IMR-90 (cell line): Measurements from ENCODE around the gene MSN. TPM values are rescaled to one million over a fixed set of nuclear protein-coding genes. Genes with fewer than 3 reads are reported as not detected.
A peak's percentile ranks its signal among the peaks of the same experiment; 100 is the strongest.

Experiments
- ATAC-seq: fragments of 200-7000 bp; cut with Tn5 transposase; 2 replicates; pipeline ENCODE4 v1.9.1; 2020; ENCODE audit warnings: low read depth, mild to moderate bottlenecking, moderate library complexity
- BruUV-seq: library from RNA; stranded (reverse); fragments of 400-500 nt; replicated peaks from 2 replicates; lab custom pipeline; 2021; lab: Mats Ljungman, UMichigan
- CTCF ChIA-PET: fragments of 300-600 bp; formaldehyde crosslinking; extraction: SDS; loops from one replicate; lab custom pipeline; 2021; ENCODE audit warnings: antibody characterized with exemption; lab: Yijun Ruan, JAX
- POLR2A ChIA-PET: fragments of 300-600 bp; sonication (Branson Sonifier 250); formaldehyde crosslinking; loops from one replicate; lab custom pipeline; 2022; ENCODE audit warnings: antibody characterized with exemption; ENCODE audit not compliant: unreplicated experiment; lab: Charles Lee
- DNase-seq: peaks from one replicate; pipeline ENCODE4 v3.0.0; 2013
- H2AFZ ChIP-seq: replicated peaks from 2 replicates; pipeline ENCODE3; 2013; ENCODE audit warnings: low read length, mild to moderate bottlenecking; ENCODE audit not compliant: poor library complexity
- H2AK5ac ChIP-seq: 2 replicates; pipeline ENCODE4 v1.6.1; 2013; ENCODE audit warnings: low read depth, low read length, inconsistent platforms
- H2AK9ac ChIP-seq: replicated peaks from 2 replicates; pipeline ENCODE3; 2013; ENCODE audit warnings: mild to moderate bottlenecking, low read depth, low read length, moderate library complexity; ENCODE audit not compliant: poor library complexity
- H2BK120ac ChIP-seq: 2 replicates; pipeline ENCODE4 v1.6.1; 2013; ENCODE audit warnings: low read depth, low read length, inconsistent platforms
- H2BK15ac ChIP-seq: 3 replicates; pipeline ENCODE4 v1.6.1; 2013; ENCODE audit warnings: low read depth, low read length, inconsistent platforms
- H2BK20ac ChIP-seq: 2 replicates; pipeline ENCODE4 v1.6.1; 2013; ENCODE audit warnings: low read depth, mild to moderate bottlenecking, inconsistent platforms, low read length, moderate library complexity
- H2BK5ac ChIP-seq: 2 replicates; pipeline ENCODE4 v1.6.1; 2013; ENCODE audit warnings: mild to moderate bottlenecking, low read depth, low read length, inconsistent platforms; ENCODE audit not compliant: poor library complexity, severe bottlenecking
- H3K14ac ChIP-seq: replicated peaks from 2 replicates; pipeline ENCODE4 v1.6.1; 2013; ENCODE audit warnings: low read depth, low read length, inconsistent platforms
- H3K18ac ChIP-seq: 2 replicates; pipeline ENCODE4 v1.6.1; 2013; ENCODE audit warnings: low read depth, low read length, control low read depth
- H3K23ac ChIP-seq: 2 replicates; pipeline ENCODE4 v1.6.1; 2013; ENCODE audit warnings: low read depth, low read length, inconsistent platforms
- H3K27ac ChIP-seq: 2 replicates; pipeline ENCODE4 v1.5.1; 2013; ENCODE audit warnings: mild to moderate bottlenecking, control low read depth, low read length; ENCODE audit not compliant: insufficient read depth
- H3K27me3 ChIP-seq: 2 replicates; pipeline ENCODE4 v1.6.1; 2013; ENCODE audit warnings: low read length; ENCODE audit not compliant: control insufficient read depth, insufficient read depth
- H3K36me3 ChIP-seq: 2 replicates; pipeline ENCODE4 v1.6.1; 2013; ENCODE audit warnings: low read length, mixed read lengths; ENCODE audit not compliant: control insufficient read depth, insufficient read depth
- H3K4ac ChIP-seq: 2 replicates; pipeline ENCODE4 v1.6.1; 2013; ENCODE audit warnings: low read depth, low read length, inconsistent platforms
- H3K4me1 ChIP-seq: 2 replicates; pipeline ENCODE4 v1.6.1; 2013; ENCODE audit warnings: low read length, mixed read lengths; ENCODE audit not compliant: control insufficient read depth, insufficient read depth
- H3K4me2 ChIP-seq: 2 replicates; pipeline ENCODE4 v1.6.1; 2013; ENCODE audit warnings: low read depth, mild to moderate bottlenecking, control low read depth, low read length, moderate library complexity
- H3K4me3 ChIP-seq: 2 replicates; pipeline ENCODE4 v1.5.1; 2013; ENCODE audit warnings: low read depth, mild to moderate bottlenecking, control low read depth, low read length, moderate library complexity; ENCODE audit not compliant: insufficient read depth
- H3K56ac ChIP-seq: 2 replicates; pipeline ENCODE4 v1.6.1; 2013; ENCODE audit warnings: low read length, inconsistent platforms; ENCODE audit not compliant: insufficient read depth; ENCODE audit errors: extremely low read depth
- H3K79me1 ChIP-seq, 2 experiments: 2 replicates each; pipeline ENCODE4 v1.6.1; 2013; ENCODE audit warnings: low read length in 2 of 2, inconsistent platforms in 1 of 2, low read depth in 1 of 2
- H3K9ac ChIP-seq: 2 replicates; pipeline ENCODE4 v1.6.1; 2013; ENCODE audit warnings: low read depth, low read length, control low read depth
- H3K9me1 ChIP-seq: 2 replicates; pipeline ENCODE4 v1.6.1; 2013; ENCODE audit warnings: low read length, inconsistent platforms; ENCODE audit not compliant: insufficient read depth
- H3K9me3 ChIP-seq: 2 replicates; pipeline ENCODE4 v1.6.1; 2013; ENCODE audit warnings: low read length; ENCODE audit not compliant: control insufficient read depth, insufficient read depth
- H4K20me1 ChIP-seq: 2 replicates; pipeline ENCODE4 v1.6.1; 2013; ENCODE audit warnings: low read length, inconsistent platforms; ENCODE audit not compliant: insufficient read depth
- H4K5ac ChIP-seq: 2 replicates; pipeline ENCODE4 v1.6.1; 2013; ENCODE audit warnings: mild to moderate bottlenecking, low read depth, low read length, control low read depth
- H4K8ac ChIP-seq, 2 experiments: 2 replicates each; pipeline ENCODE4 v1.6.1; 2013; ENCODE audit warnings: low read depth in 2 of 2, low read length in 2 of 2, control low read depth in 1 of 2, inconsistent platforms in 1 of 2
- H4K91ac ChIP-seq: 2 replicates; pipeline ENCODE4 v1.6.1; 2013; ENCODE audit warnings: low read depth, low read length, inconsistent platforms; ENCODE audit not compliant: insufficient read depth
- BHLHE40 ChIP-seq: fragments of 150-350 bp; IDR thresholded peaks from 2 replicates; pipeline ENCODE4 v1.6.1; 2016; ENCODE audit warnings: mild to moderate bottlenecking, low read depth, low read length
- CHD1 ChIP-seq: IDR thresholded peaks from 2 replicates; pipeline ENCODE4 v1.6.1; 2012; ENCODE audit warnings: low read depth, low read length, improper control_type of control experiment
- FOS ChIP-seq: fragments of 150-350 bp; IDR thresholded peaks from 2 replicates; pipeline ENCODE4 v1.6.1; 2016; ENCODE audit warnings: low read depth, low read length
- MAZ ChIP-seq: IDR thresholded peaks from 2 replicates; pipeline ENCODE4 v1.6.1; 2012; ENCODE audit warnings: low read depth, mild to moderate bottlenecking, low read length, improper control_type of control experiment, moderate library complexity, borderline replicate concordance
- NFE2L2 ChIP-seq: fragments of 150-350 bp; IDR thresholded peaks from 2 replicates; pipeline ENCODE4 v1.6.1; 2016; ENCODE audit warnings: low read depth, mild to moderate bottlenecking, low read length
- POLR2A ChIP-seq: IDR thresholded peaks from 2 replicates; pipeline ENCODE4 v1.6.1; 2012; ENCODE audit warnings: mild to moderate bottlenecking, low read depth, low read length
- RCOR1 ChIP-seq: IDR thresholded peaks from 2 replicates; pipeline ENCODE4 v1.6.1; 2012; ENCODE audit warnings: mild to moderate bottlenecking, low read length, improper control_type of control experiment; ENCODE audit not compliant: insufficient replicate concordance
- RFX5 ChIP-seq: IDR thresholded peaks from 2 replicates; pipeline ENCODE4 v1.8.0; 2012; ENCODE audit warnings: low read depth, mild to moderate bottlenecking, low read length, moderate library complexity
- SMC3 ChIP-seq: fragments of 150-350 bp; IDR thresholded peaks from 2 replicates; pipeline ENCODE4 v1.6.1; 2016; ENCODE audit warnings: low read depth, mild to moderate bottlenecking, antibody characterized with exemption, low read length, moderate library complexity
- WGBS, 2 experiments: methylation state at CpG; one replicate each; pipeline versions ENCODE4 v1.1.5 to v1.1.7; 2013; ENCODE audit warnings: missing lambda C conversion rate in 2 of 2; ENCODE audit not compliant: insufficient read length in 1 of 2; ENCODE audit errors: extremely low coverage in 2 of 2; 5-methylcytosine and 5-hydroxymethylcytosine counted together
- dilution Hi-C: fragments of 300-500 bp; cut with HindIII; formaldehyde crosslinking; loops from one replicate; pipeline ENCODE4 v1.14.3; 2018; ENCODE audit warnings: low sequenced_read_pairs; ENCODE audit not compliant: unreplicated experiment
- in situ Hi-C: fragments of 300-500 bp; cut with MboI; formaldehyde crosslinking; loops from 3 replicates; pipeline ENCODE4 v1.14.3; 2019; ENCODE audit warnings: low sequenced_read_pairs, inconsistent platforms, mixed read lengths
- intact Hi-C: fragments of 100-400 bp; cut with micrococcal nuclease; formaldehyde crosslinking; loops from 2 replicates; pipeline ENCODE4 v1.10.0; 2022
- polyA plus RNA-seq, 3 experiments: library from polyadenylated mRNA; depleted of rRNA; stranded (reverse); fragments of >200 nt; gene quantifications; 2 replicates each; pipeline ENCODE4 v1.2.3, GENCODE V29; 2012; ENCODE audit warnings: low replicate concordance in 1 of 3
- total RNA-seq: library from RNA; depleted of rRNA; stranded (reverse); fragments of >200 nt; gene quantifications from 2 replicates; pipeline ENCODE4 v1.2.3, GENCODE V29; 2012
- TF ChIP-seq, protein P1 (sequence below): fragments of 150-350 bp; IDR thresholded peaks from 2 replicates; pipeline ENCODE4 v1.6.1; 2017; ENCODE audit warnings: mild to moderate bottlenecking, antibody characterized with exemption, low read length, low read depth
- TF ChIP-seq, protein P2 (sequence below): fragments of 150-350 bp; IDR thresholded peaks from 2 replicates; pipeline ENCODE4 v1.6.1; 2016; ENCODE audit warnings: low read depth, mild to moderate bottlenecking, low read length, moderate library complexity, borderline replicate concordance

MSN gene
- total and polyA plus RNA-seq, 2 of the 4 experiments (the other 2 are of a cell fraction): 422 to 619 TPM

DNA sequence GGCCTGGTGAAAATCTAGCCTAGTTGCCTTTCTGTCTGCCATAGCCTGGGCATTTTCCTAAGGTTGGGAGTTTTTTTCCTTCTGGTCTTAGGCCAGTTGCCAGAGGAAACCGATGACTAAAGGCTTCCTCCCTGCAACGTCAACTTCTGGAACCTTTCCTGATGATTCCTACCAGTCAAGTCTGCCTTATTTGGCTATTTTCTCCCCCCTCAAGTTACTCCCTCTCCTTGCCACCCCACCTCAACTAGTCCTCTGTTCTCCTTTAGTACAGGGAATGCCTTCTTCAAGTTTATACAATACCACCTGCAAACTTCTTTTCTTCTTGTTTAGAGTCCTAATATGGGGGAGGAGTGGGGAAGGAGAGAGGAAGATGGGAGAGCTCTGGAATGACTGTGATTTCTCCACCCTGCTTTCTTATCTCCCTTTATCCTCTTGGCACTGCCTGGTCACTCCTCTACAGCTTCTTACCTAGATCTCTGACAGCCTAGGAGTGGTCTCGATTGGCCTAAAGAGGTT is 10.6 kb downstream of the MSN start:
- H3K9me1 ChIP-seq: peaks cover 6% of the 10 kb centered on the region; the same call in 1 of the 2 replicates
- peaks cover 13% of the 10 kb centered on the region for H3K4me1 ChIP-seq
- peak overlapping the region; percentile 91 for H2BK5ac ChIP-seq
- dilution Hi-C loops: no loop called here
- peak overlapping the region; percentile 89 for H2AK5ac ChIP-seq
- peak overlapping the region; percentile 84 for H3K23ac ChIP-seq
- in situ Hi-C loops: no loop called here
- H3K27ac ChIP-seq: peak overlapping the region; percentile 99
- H3K27me3 ChIP-seq: no peaks in the 10 kb centered on the region
- intact Hi-C loops: no loop called here
- WGBS, 2 experiments: no CpG with 5 or more reads among the region's 3 CpGs
- peaks cover 58% of the 10 kb centered on the region for H4K20me1 ChIP-seq
- peak overlapping the region; percentile 92 for H3K4ac ChIP-seq
- H3K36me3 ChIP-seq: peaks cover 6% of the 10 kb centered on the region
- no TSS peak for BruUV-seq
- H2AFZ ChIP-seq: no peak overlapping the region
- H3K56ac ChIP-seq: peak overlapping the region; percentile 88
- peak overlapping the region; percentile 73; the same call in 1 of the 3 replicates for H2BK15ac ChIP-seq
- TF ChIP-seq BHLHE40 (no peak), FOS (no peak), NFE2L2 (no peak), RCOR1 (no peak), CHD1 (no peak), RFX5 (no peak), MAZ (no peak), POLR2A (no peak), SMC3 (no peak)
- TF ChIP-seq, protein P1, sequence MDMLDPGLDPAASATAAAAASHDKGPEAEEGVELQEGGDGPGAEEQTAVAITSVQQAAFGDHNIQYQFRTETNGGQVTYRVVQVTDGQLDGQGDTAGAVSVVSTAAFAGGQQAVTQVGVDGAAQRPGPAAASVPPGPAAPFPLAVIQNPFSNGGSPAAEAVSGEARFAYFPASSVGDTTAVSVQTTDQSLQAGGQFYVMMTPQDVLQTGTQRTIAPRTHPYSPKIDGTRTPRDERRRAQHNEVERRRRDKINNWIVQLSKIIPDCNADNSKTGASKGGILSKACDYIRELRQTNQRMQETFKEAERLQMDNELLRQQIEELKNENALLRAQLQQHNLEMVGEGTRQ: no peak
- TF ChIP-seq, protein P2, sequence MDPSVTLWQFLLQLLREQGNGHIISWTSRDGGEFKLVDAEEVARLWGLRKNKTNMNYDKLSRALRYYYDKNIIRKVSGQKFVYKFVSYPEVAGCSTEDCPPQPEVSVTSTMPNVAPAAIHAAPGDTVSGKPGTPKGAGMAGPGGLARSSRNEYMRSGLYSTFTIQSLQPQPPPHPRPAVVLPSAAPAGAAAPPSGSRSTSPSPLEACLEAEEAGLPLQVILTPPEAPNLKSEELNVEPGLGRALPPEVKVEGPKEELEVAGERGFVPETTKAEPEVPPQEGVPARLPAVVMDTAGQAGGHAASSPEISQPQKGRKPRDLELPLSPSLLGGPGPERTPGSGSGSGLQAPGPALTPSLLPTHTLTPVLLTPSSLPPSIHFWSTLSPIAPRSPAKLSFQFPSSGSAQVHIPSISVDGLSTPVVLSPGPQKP: no peak
- peak overlapping the region; percentile 91 for H4K91ac ChIP-seq
- DNase-seq (peak; percentile 94), ATAC-seq (peak; percentile 65)
- H2AK9ac ChIP-seq: peak overlapping the region; percentile 79
- H3K4me3 ChIP-seq: no peak overlapping the region
- CTCF ChIA-PET: interaction anchor here (0.6 to 1.2 kb wide), 2 partner anchors 26 kb away, joined by 3 to 8 read pairs; no protein-coding TSS in a partner anchor
- peak overlapping the region; percentile 89 to 96 for H4K8ac ChIP-seq
- peak overlapping the region; percentile 83 for H3K14ac ChIP-seq
- peak overlapping the region; percentile 48 for H3K4me2 ChIP-seq
- H3K9me3 ChIP-seq: no peaks in the 10 kb centered on the region
- POLR2A ChIA-PET: no interaction called here
- peak overlapping the region; percentile 84 for H2BK20ac ChIP-seq
- H3K79me1 ChIP-seq: 0 out of 4 replicates have a peak, but pooled peaks cover 0 to 5% of the 10 kb centered on the region in 2 experiments
- peak overlapping the region; percentile 84 for H4K5ac ChIP-seq
- H3K9ac ChIP-seq: peak overlapping the region; percentile 71
- H3K18ac ChIP-seq: peak overlapping the region; percentile 91
- peak overlapping the region; percentile 93 for H2BK120ac ChIP-seq
